ENCODE results near the gene AP2A2. TPM values are rescaled to one million over a fixed set of nuclear protein-coding genes. Genes with fewer than 3 reads are reported as not detected.

Gene AP2A2
- total RNA-seq, 1 experiment from 2014 or later, result 47.1 TPM

GRCh38 chr11:931385-931784, 5.7 kb downstream of the AP2A2 start (continued):
- TF ChIP-seq FOXP4 (CRISPR knock-in tag; IDR thresholded peaks at IDR 0.05) (no peak), TEAD4 (CRISPR knock-in tag; IDR thresholded peaks at IDR 0.05) (no peak)

GRCh38 chr11:932435-932834, 6.8 kb downstream of the AP2A2 start:
- POLR2A ChIA-PET, result no interaction called here

More at GRCh38 chr11:932435-932834, 6.8 kb downstream of the AP2A2 start:
- Mint-ChIP-seq H3K36me3 (peaks cover 2% of the 10 kb centered on the region; the same call in 1 of the 2 replicates), H3K27me3 (ENCODE audit: low read depth) (no peaks in the 10 kb centered on the region), H3K4me3 (no peak overlapping the region), H3K9me3 (no peaks in the 10 kb centered on the region), H3K4me1 (peaks cover 51% of the 10 kb centered on the region), H3K27ac (peak overlapping the region; percentile 67)
- DNase-seq (ENCODE audit: low spot score), result no peak
- CTCF ChIA-PET, result no interaction called here
- ATAC-seq, result no peak
- TF ChIP-seq ZNF512 (CRISPR knock-in tag; IDR thresholded peaks at IDR 0.05; ENCODE audit: borderline replicate concordance) (no peak), OVOL2 (CRISPR knock-in tag; IDR thresholded peaks at IDR 0.05; ENCODE audit: borderline replicate concordance) (no peak), NR1H2 (CRISPR knock-in tag; IDR thresholded peaks at IDR 0.05) (no peak), EMX1 (CRISPR knock-in tag; IDR thresholded peaks at IDR 0.05) (no peak), AFF4 (CRISPR knock-in tag; IDR thresholded peaks at IDR 0.05; ENCODE audit: borderline replicate concordance) (no peak), TP53 (CRISPR knock-in tag; IDR thresholded peaks at IDR 0.05) (no peak), SOX15 (CRISPR knock-in tag; IDR thresholded peaks at IDR 0.05) (no peak), ATF1 (CRISPR knock-in tag; IDR thresholded peaks at IDR 0.05) (no peak), AR (CRISPR knock-in tag; IDR thresholded peaks at IDR 0.05) (no peak), MAX (CRISPR knock-in tag; IDR thresholded peaks at IDR 0.05) (no peak), ZNF396 (CRISPR knock-in tag; IDR thresholded peaks at IDR 0.05; ENCODE audit: borderline replicate concordance) (no peak), HMGA2 (CRISPR knock-in tag; IDR thresholded peaks at IDR 0.05) (no peak), NFYB (CRISPR knock-in tag; conservative IDR thresholded peaks at IDR 0.05; ENCODE audit: low read depth) (no peak), ARID4B (CRISPR knock-in tag; IDR thresholded peaks at IDR 0.05; ENCODE audit: borderline replicate concordance) (no peak), USF2 (CRISPR knock-in tag; IDR thresholded peaks at IDR 0.05) (no peak), MXD4 (CRISPR knock-in tag; IDR thresholded peaks at IDR 0.05; ENCODE audit: borderline replicate concordance) (no peak), ELF4 (CRISPR knock-in tag; IDR thresholded peaks at IDR 0.05; ENCODE audit: low read depth) (no peak), ZNF423 (CRISPR knock-in tag; IDR thresholded peaks at IDR 0.05) (no peak)

All from WTC11 (cell line).